HG02840 (cell line): ENCODE data around the gene SERPINA5.
"Not testable (repeated sequence)": the region's sequence is repeated elsewhere in the genome, so short reads cannot be mapped to it uniquely, and the experiment has no call there.

Experiments
- ATAC-seq: cut with Tn5 transposase; IDR thresholded peaks from one replicate; pipeline ENCODE4 v1.9.1; 2021; ENCODE audit warnings: mild to moderate bottlenecking, moderate library complexity, moderate number of reproducible peaks; ENCODE audit not compliant: unreplicated experiment, low FRiP score

The SERPINA5 gene

GRCh38 chr14:94621358-94622134 is 40.3 kb downstream of the SERPINA5 start:
- ATAC-seq: no peak

DNA sequence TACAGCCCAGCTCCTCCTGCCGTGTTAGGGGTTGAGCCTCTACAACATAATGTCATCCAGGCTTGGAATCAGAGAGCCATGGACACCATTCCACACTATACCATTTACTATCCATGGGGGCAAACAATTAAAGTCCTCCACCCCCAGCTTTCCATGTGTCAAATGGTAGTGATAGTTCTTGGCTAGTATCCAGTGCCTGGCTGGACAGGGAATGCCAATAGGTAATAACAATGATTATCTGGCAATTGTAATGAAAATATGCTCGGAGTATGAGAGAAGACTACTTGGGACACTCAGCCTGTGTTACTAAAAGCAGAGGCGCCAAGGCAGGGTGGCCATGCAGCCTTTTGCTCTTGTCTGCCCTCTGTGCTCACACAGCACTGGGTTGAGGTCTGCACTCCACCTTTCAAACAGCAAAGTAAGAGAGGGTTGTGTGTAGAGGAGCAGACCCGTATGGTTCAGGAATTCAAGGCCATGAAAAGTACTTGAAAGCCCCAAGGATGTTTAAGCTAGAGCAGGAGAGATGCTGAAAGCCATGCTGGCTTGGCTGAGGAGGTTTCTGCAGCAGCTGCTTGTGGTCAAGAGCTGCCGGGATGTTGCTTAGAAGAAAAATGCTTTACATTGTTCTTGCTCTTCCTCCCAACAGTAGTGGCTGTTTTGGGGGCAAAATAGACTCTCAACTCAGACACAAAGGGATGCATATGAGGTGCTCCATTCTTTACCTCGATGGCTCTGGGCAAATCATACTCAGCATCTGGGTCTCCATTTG is 41.6 kb downstream of the SERPINA5 start:
- ATAC-seq: no peak

GRCh38 chr14:94623422-94623809 is 42.2 kb downstream of the SERPINA5 start:
- ATAC-seq: no peak

- no peak for ATAC-seq
Observed at GRCh38 chr14:94623856-94624499, 42.8 kb downstream of the SERPINA5 start.

DNA sequence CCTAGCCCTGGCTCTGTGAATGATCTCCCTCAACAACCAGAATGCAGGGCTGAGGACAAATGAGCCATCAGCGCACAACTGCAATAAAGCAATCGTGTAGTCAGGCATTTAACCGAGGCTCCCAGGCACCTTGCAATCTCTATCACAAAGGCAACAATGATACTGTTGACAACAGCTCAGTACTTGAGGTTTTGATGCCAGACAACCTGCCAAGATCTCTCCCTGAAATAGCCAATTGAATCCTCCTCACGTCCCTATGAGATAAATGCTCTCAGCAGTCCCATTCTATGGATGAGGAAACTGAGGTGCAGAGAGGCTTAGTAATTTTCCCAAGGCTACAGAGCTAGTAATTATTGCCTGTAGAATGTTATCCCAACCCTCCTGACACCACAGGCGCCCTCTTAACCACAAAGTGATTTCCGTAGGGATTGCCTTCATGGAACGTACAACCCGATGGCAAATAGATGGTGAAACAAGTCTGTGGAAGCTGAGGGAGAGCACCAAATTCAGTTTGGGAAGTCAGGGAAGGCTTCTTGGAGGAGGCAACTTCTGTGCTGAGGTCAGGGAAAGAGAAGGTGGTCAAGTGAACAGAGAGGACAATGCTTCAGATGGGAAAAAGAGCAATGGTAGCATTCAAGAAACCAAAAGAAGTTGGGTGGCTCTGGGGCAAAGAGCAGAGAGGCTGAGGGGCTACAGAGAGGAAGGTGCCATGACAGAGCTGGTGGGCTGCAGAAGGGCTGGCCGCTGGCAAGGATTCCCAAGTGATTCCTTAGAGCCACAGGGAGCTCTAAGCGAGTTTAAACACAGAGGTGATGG is 43.5 kb downstream of the SERPINA5 start:
- no peak for ATAC-seq

- ATAC-seq: no peak
Observed at GRCh38 chr14:94625353-94625635, 44.1 kb downstream of the SERPINA5 start.

DNA sequence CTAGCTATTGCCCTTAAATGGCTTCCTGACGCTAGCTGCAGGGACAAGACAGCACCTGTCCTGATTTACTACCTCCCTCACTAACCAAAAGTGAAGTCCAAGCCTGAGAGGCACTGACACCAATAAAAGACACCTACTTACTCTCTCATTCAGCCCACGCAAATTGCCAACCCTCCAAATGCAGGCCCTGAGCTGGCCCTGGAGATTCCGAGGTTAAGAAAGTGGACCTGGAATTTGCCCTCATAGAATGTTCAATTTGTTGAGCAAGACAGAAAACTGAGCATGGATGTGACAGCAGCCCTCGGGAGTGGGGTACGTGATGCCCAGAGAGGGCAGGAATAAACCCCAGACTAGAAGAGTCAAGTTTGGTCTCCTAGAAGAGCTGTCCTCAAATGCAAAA is 47.4 kb downstream of the SERPINA5 start:
- ATAC-seq: no peak

GRCh38 chr14:94630396-94630795 is 49.2 kb downstream of the SERPINA5 start:
- ATAC-seq: no peak

GRCh38 chr14:94631050-94631449 is 49.8 kb downstream of the SERPINA5 start:
- ATAC-seq: no peak

DNA sequence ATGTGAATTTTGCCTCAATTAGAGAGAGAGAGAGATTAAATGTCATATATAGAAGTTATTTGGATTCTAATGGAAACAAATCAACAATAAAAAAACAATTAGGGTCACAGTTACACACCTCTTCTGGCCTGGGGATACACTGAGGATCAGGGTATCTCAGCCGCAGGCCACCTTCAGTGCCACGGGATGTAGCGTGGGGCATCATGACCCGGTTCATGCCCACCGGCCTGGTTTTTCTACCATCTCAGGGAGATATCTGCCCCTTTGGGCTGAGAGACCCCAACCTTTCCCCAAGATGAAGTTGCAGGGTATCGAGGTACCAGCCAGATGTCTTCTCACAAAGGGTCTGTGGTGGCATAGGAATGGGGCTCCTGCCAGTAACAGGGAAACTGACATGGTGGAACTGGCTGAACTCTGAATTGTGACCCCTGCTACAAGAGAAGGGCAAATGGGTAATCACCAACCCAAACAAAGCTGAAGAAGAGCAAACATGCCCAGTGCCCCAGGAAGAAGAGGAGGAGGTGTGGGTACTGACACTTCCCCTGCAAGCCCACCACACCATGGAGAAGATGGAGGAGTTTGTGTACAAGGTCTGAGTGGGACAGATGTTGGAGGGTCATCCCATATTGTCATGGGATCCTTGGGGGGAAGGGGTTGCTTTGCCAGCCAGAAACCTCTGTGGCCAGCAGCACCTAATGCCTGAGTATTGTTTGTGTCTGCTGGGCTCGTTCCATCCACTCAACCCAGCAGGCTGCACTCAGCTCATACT is 50.5 kb downstream of the SERPINA5 start:
- no peak for ATAC-seq

- ATAC-seq: no peak
Observed at GRCh38 chr14:94632305-94632590, 51.0 kb downstream of the SERPINA5 start.

GRCh38 chr14:94633121-94633520 is 51.9 kb downstream of the SERPINA5 start:
- ATAC-seq: no peak

DNA sequence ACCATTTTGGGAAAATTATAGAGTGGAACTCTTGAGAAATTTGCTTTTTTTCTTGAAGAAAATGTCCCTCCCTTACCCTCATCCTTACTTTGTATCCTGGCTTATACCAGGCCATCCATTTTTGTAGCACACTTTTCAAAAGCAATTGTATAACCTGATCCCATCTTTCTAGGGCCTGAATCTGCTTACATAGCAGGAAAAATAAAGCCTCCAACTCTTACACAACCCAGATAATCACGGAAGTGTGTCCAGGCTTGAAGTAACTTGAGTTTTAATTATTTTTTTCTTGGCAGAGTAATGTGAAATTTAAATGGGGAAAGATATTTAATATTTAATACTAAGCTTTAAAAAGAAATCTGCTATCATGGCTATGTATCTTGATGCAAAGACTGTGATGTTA is 53.9 kb downstream of the SERPINA5 start:
- ATAC-seq: no peak

DNA sequence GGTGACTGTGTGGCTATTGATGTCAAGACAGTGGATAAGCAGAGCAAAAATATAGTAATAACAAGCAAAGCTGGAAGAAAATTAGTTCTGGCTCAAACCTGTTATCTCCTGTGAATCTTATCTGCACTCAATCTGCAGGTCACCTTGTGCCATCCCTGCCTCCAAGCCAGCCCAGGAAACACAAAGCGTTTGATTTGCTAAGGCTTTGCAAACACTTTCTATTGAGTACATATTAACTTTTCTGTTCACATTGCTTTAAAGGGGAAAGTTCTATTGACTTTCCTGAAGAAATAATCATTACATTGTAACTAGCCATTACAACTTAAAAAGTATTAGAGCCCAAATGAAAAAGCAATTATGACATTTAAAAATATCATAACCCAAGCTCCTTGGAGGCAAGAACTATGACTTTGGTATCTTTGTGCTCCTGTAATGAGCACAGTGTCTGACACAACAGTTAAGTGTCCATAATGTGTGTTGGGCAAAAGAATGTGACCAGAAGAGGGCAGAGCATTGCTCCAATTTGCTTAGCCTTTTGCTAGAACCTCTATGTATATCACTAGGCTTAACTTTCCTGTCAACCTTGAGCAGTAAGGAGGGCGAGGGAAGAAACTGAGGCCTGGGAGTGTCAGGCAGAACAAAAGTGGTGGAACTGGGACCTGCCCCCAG is 55.7 kb downstream of the SERPINA5 start:
- ATAC-seq: no peak

GRCh38 chr14:94637814-94638213 is 56.6 kb downstream of the SERPINA5 start:
- not testable (repeated sequence) for ATAC-seq

- no peak for ATAC-seq
Observed at GRCh38 chr14:94638339-94638738, 57.1 kb downstream of the SERPINA5 start.

- ATAC-seq: no peak
Observed at GRCh38 chr14:94638961-94639817, 58.0 kb downstream of the SERPINA5 start.

GRCh38 chr14:94640721-94641631 is 59.8 kb downstream of the SERPINA5 start:
- no peak for ATAC-seq
